Activated CD4-positive, alpha-beta T cell treated with anti-CD3 and anti-CD28 coated beads, Interleukin-2, amount 10 ng/mL, durations not matched to agents 7 days and 5 days (primary cell): ENCODE measurements around the gene KRTAP10-5. TPM values are rescaled to one million over a fixed set of nuclear protein-coding genes. Genes with fewer than 3 reads are reported as not detected.
"Not testable (repeated sequence)": the region's sequence is repeated elsewhere in the genome, so short reads cannot be mapped to it uniquely, and the experiment has no call there.

Experiments used
- CTCF ChIA-PET: fragments of 350-600 bp; sonication (Branson Sonifier 250); formaldehyde crosslinking; loops from one replicate; lab custom pipeline; 2021; ENCODE audit warnings: antibody characterized with exemption; lab: Charles Lee
- POLR2A ChIA-PET: fragments of 350-600 bp; sonication (Branson Sonifier 250); formaldehyde crosslinking; loops from one replicate; lab custom pipeline; 2021; ENCODE audit warnings: antibody characterized with exemption; lab: Charles Lee
- DNase-seq: peaks from one replicate; pipeline ENCODE4 v3.0.0-alpha.2; 2020
- H3K27ac Mint-ChIP-seq: one replicate; pipeline ENCODE4 v1.8.0; 2021; ENCODE audit warnings: mild to moderate bottlenecking, moderate library complexity, mixed read lengths
- H3K27me3 Mint-ChIP-seq: one replicate; pipeline ENCODE4 v1.8.0; 2021; ENCODE audit warnings: mixed read lengths
- H3K36me3 Mint-ChIP-seq: one replicate; pipeline ENCODE4 v1.8.0; 2021; ENCODE audit warnings: low read depth, mixed read lengths
- H3K4me1 Mint-ChIP-seq: one replicate; pipeline ENCODE4 v1.8.0; 2021; ENCODE audit warnings: mixed read lengths
- H3K4me3 Mint-ChIP-seq: one replicate; pipeline ENCODE4 v1.8.0; 2021; ENCODE audit warnings: mild to moderate bottlenecking, moderate library complexity, mixed read lengths
- H3K9me3 Mint-ChIP-seq: one replicate; pipeline ENCODE4 v1.8.0; 2021; ENCODE audit warnings: mixed read lengths
- total RNA-seq, 2 experiments: library from RNA; stranded (reverse); gene quantifications; one replicate each; pipeline ENCODE4 v1.2.3, GENCODE V29; 2021

The KRTAP10-5 gene, protein sequence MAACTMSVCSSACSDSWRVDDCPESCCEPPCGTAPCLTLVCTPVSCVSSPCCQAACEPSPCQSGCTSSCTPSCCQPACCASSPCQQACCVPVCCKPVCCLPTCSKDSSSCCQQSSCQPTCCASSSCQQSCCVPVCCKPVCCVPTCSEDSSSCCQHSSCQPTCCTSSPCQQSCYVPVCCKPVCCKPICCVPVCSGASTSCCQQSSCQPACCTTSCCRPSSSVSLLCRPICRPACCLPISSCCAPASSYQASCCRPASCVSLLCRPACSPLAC
- not detected for total RNA-seq

DNA sequence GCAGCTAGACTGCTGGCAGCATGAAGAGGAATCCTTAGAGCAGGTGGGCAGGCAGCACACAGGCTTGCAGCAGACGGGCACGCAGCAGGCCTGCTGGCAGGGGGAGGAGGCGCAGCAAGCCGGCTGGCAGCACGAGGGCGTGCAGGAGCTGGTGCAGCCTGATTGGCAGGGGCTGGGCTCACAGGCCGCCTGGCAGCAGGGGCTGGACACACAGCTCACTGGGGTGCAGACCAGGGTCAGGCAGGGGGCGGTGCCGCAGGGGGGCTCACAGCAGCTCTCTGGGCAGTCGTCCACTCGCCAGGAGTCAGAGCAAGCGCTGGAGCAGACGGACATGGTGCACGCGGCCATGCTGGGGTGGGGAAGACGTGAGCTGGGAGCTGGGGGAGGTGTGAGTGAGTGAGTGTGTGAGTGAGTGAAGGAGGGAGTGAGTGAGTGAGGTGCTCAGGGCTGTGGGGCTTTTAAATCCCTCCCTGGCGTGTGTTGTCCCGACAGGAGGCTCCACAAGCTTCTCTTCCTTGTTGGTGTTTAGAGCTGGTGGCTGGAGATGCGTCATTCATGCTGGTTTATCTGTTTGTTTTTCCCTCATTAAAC is at the start of gene KRTAP10-5:
KRTAP10-5 (minus strand) TSS at position 374 of the 591 bp plus-strand sequence; CDS start at position 348, 26 bp downstream.
- H3K4me3 Mint-ChIP-seq = peak within 1 kb of the TSS; percentile 4
- CTCF ChIA-PET = not testable (repeated sequence)

DNA sequence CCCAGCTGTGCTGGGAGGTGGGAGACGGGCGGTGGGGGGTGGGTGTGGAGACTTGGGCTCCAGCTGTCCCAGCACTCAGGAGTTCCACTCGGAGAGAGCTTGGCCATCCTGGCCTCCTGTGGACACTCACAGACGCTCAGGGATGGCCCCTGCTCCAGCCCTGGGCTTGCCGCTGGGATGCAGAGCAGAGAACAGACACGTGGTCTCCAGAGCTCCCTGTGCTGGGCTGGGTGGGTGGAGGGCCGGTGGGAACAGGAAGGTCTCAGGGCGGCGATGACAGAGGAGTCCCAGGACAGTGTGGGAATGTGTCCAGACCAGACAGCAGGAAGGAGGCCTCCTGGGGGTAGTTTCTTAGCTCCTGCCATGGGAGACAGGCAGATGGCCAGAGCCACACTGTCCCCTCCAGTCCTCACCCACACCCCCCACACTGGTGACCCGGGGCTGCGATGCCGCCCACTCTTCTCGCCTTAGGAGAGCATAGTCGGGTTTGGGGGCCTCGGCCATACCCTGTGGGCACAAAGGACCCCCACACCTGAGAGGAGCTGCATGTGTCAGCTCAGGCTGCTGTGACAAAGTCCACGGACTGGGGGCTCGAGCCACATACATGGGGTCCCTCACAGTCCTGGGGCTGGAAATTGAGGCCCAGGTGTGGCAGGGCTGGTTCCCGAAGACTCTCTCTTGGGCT is 48.4 kb upstream of the KRTAP10-5 start:
- peaks cover 13% of the 10 kb centered on the region for H3K27me3 Mint-ChIP-seq
- peaks cover 43% of the 10 kb centered on the region for H3K9me3 Mint-ChIP-seq
- peaks cover 19% of the 10 kb centered on the region for H3K36me3 Mint-ChIP-seq
- peaks cover 12% of the 10 kb centered on the region for H3K4me1 Mint-ChIP-seq
- no peak for DNase-seq
- H3K4me3 Mint-ChIP-seq = no peak overlapping the region
- CTCF ChIA-PET = interaction anchor here (1.6 kb wide), 1 partner anchor 26 kb away, joined by 3 read pairs; the partner anchor contains the start of gene KRTAP12-4
- POLR2A ChIA-PET = no interaction called here
- no peak overlapping the region for H3K27ac Mint-ChIP-seq

More for the DNA sequence above, at the start of gene KRTAP10-5:
- POLR2A ChIA-PET, H3K36me3 Mint-ChIP-seq, DNase-seq, H3K27ac Mint-ChIP-seq: not testable (repeated sequence)
- Mint-ChIP-seq H3K9me3 (peaks cover 31% of the 10 kb centered on the region), H3K27me3 (peaks cover 11% of the 10 kb centered on the region), H3K4me1 (peaks cover 14% of the 10 kb centered on the region)

DNA sequence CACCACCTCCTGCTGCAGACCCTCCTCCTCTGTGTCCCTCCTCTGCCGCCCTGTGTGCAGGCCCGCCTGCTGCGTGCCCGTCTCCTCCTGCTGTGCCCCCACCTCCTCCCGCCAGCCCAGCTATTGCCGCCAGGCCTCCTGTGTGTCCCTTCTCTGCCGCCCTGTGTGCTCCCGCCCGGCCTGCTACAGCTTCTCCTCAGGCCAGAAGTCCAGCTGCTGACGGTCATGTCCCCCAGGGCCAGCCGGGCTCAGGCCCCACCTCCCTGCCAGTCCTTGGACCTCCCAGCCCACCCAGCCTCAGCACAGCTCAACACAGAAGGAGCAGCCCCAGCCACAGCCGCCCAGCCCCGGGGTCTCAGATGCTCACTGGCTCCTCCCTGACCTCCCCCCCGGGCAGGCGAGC is 47.4 kb upstream of the KRTAP10-5 start:
- CTCF ChIA-PET = interaction anchor here (1.2 to 1.6 kb wide), 3 partner anchors 19 to 86 kb away, joined by 3 read pairs; partner anchors contain the start of gene KRTAP12-4
- POLR2A ChIA-PET, DNase-seq, H3K27ac Mint-ChIP-seq, H3K4me3 Mint-ChIP-seq: not testable (repeated sequence)
- Mint-ChIP-seq H3K27me3 (peaks cover 13% of the 10 kb centered on the region), H3K4me1 (peaks cover 12% of the 10 kb centered on the region), H3K36me3 (peaks cover 24% of the 10 kb centered on the region), H3K9me3 (peaks cover 48% of the 10 kb centered on the region)

DNA sequence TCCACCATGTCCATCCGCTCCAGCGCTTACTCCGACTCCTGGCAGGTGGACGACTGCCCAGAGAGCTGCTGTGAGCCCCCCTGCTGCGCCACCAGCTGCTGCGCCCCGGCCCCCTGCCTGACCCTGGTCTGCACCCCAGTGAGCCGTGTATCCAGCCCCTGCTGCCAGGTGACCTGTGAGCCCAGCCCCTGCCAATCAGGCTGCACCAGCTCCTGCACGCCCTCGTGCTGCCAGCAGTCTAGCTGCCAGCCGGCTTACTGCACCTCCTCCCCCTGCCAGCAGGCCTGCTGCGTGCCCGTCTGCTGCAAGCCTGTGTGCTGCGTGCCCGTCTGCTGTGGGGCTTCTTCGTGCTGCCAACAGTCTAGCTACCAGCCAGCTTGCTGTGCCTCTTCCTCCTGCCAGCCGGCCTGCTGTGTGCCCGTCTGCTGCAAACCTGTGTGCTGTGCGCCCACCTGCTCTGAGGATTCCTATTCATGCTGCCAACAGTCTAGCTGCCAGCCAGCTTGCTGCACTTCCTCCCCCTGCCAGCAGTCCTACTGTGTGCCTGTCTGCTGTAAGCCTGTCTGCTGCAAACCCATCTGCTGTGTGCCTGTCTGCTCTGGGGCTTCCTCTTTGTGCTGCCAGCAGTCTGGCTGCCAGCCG is 46.9 kb upstream of the KRTAP10-5 start:
- peaks cover 13% of the 10 kb centered on the region for H3K27me3 Mint-ChIP-seq
- H3K4me1 Mint-ChIP-seq = peaks cover 12% of the 10 kb centered on the region
- H3K27ac Mint-ChIP-seq, DNase-seq, POLR2A ChIA-PET, H3K4me3 Mint-ChIP-seq: not testable (repeated sequence)
- H3K36me3 Mint-ChIP-seq = peaks cover 24% of the 10 kb centered on the region
- CTCF ChIA-PET = interaction anchor here (1.2 to 1.5 kb wide), 2 partner anchors 18 to 86 kb away, joined by 3 read pairs; no protein-coding TSS in a partner anchor
- peaks cover 53% of the 10 kb centered on the region for H3K9me3 Mint-ChIP-seq

DNA sequence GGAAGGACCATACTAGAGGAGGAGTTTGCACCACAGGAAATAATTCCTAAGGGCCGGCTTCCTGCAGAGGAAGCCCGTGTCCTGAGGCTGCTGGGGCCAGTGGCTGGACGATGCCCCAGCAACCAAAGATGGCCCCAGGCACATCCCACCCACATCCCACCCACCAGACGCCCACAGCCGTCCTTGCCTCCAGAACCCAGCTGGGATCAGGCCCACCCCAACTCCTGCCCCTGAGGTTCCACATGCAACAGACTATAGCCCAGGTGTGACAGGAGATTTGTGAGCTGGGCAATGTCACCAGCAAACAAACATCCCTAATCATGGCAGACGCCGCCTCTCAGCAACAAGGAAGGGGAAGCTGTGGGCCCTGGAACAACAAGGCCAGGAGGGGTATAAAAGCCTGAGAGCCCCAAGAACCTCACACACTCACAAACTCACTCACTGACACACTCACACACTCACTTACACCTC is 46.3 kb upstream of the KRTAP10-5 start, which contains the start of gene KRTAP10-9:
KRTAP10-9 (plus strand) TSS at position 421 of the 471 bp plus-strand sequence. CDS start 79 bp downstream, outside the sequence.
- peaks cover 25% of the 10 kb centered on the region for H3K36me3 Mint-ChIP-seq
- DNase-seq = no peak
- H3K4me1 Mint-ChIP-seq = peaks cover 12% of the 10 kb centered on the region
- H3K9me3 Mint-ChIP-seq = peaks cover 51% of the 10 kb centered on the region
- H3K27ac Mint-ChIP-seq = no peak within 1 kb of the TSS
- H3K27me3 Mint-ChIP-seq = peaks cover 12% of the 10 kb centered on the region
- ChIA-PET POLR2A (no interaction called here), CTCF (interaction anchor here (1.2 to 1.5 kb wide), 2 partner anchors 18 to 87 kb away, joined by 3 read pairs; no protein-coding TSS in a partner anchor)
- H3K4me3 Mint-ChIP-seq = no peak within 1 kb of the TSS

DNA sequence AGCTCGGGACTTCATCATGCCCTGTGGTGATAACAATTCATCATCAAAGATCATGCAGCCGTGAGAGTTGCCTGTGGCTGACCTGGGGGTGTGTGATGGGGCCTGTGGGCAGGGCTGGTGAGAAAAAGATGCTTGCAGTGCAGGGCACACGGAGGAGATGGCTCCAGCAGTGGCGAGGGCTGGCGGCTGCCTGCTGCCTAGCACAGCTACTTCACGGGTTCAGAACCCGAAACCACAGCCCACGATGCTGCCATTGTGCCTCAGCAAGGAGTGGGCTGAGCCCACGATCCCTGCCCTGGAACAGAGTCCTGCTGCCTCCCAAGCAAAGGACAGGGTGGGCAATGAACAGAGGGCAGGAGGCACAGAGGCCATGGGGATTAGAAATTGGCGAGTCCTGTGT is 45.9 kb upstream of the KRTAP10-5 start:
- ChIA-PET CTCF (interaction anchor here (1.0 to 1.5 kb wide), 3 partner anchors 17 to 31 kb away, joined by 3 read pairs; partner anchors contain the start of gene KRTAP12-3), POLR2A (no interaction called here)
- H3K4me1 Mint-ChIP-seq = peaks cover 12% of the 10 kb centered on the region
- peaks cover 49% of the 10 kb centered on the region for H3K9me3 Mint-ChIP-seq
- H3K36me3 Mint-ChIP-seq = peaks cover 26% of the 10 kb centered on the region
- no peak for DNase-seq
- H3K4me3 Mint-ChIP-seq = no peak overlapping the region
- no peak overlapping the region for H3K27ac Mint-ChIP-seq
- H3K27me3 Mint-ChIP-seq = peaks cover 11% of the 10 kb centered on the region

DNA sequence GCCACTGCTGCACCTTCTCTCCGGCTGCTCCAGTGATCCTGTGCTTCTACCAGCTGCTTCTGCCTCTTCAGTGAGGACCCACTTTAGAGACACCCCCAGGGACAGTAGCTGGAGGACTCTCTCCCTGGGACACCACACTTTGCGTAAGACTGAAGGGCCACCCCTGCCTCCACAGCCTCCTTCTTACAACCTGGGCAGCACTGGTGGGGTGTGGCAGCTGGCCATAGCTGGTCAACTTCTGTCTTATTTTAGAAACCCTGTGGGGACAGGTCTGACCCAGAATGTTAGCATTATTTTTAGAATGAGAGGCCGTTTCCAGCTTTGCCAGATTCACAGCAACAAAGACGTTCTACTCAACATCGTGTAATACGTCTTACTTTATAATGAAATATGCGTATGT is 45.4 kb upstream of the KRTAP10-5 start:
- H3K27me3 Mint-ChIP-seq = peaks cover 11% of the 10 kb centered on the region
- ChIA-PET POLR2A (no interaction called here), CTCF (interaction anchor here (1.0 to 1.3 kb wide), 2 partner anchors 28 to 32 kb away, joined by 3 read pairs; partner anchors contain the start of gene KRTAP12-3)
- peaks cover 47% of the 10 kb centered on the region for H3K9me3 Mint-ChIP-seq
- peaks cover 24% of the 10 kb centered on the region for H3K36me3 Mint-ChIP-seq
- no peak overlapping the region for H3K4me3 Mint-ChIP-seq
- no peak overlapping the region for H3K27ac Mint-ChIP-seq
- DNase-seq = no peak
- H3K4me1 Mint-ChIP-seq = peaks cover 12% of the 10 kb centered on the region

DNA sequence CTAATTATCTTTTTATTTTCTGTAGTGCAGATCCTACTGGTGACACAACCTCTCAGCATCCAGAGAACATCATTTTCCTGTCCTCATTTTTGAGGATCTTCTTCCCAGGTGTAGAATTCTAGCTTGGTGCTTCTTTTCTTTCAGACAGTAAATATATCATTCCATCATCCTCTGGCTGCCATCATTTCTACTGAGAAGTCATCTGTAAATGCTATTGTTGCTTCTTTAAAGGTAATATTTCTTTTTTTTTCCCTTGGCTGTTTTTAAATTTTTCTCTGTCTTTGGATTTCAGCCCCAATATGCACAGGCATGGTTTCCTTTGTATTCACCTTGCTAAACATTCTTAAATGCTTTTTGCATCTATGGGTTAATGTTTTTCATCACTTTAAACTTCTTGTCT is 43.2 kb upstream of the KRTAP10-5 start:
- POLR2A ChIA-PET = no interaction called here
- CTCF ChIA-PET = no interaction called here
- H3K9me3 Mint-ChIP-seq = peaks cover 55% of the 10 kb centered on the region
- H3K4me3 Mint-ChIP-seq = no peak overlapping the region
- peaks cover 16% of the 10 kb centered on the region for H3K4me1 Mint-ChIP-seq
- H3K36me3 Mint-ChIP-seq = peaks cover 35% of the 10 kb centered on the region
- no peak overlapping the region for H3K27ac Mint-ChIP-seq
- peaks cover 11% of the 10 kb centered on the region for H3K27me3 Mint-ChIP-seq
- DNase-seq = no peak

DNA sequence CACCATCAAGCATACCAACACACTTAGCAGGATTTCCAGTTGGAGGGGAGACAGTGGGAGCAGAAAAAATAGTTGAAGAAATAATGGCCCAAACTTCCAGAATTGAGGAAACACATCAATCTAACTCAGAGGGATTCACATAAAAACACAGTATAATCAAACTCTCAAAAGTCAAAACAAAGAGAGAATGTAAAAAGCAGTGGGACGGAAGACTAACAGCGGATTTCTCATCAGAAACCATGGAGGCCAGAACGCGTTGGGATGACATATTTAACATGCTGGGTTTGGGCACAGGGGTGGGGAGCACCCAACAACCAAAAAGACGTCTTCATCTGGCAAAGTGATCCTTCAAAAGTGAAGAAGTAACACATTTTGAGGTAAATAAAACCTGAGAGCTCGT is 39.5 kb upstream of the KRTAP10-5 start:
- Mint-ChIP-seq H3K27ac (no peak overlapping the region), H3K27me3 (peaks cover 11% of the 10 kb centered on the region), H3K36me3 (peaks cover 41% of the 10 kb centered on the region), H3K9me3 (peaks cover 61% of the 10 kb centered on the region), H3K4me1 (peaks cover 30% of the 10 kb centered on the region), H3K4me3 (no peak overlapping the region)
- ChIA-PET POLR2A (no interaction called here), CTCF (interaction anchor here (1.2 kb wide), 1 partner anchor 56 kb away, joined by 3 read pairs; no protein-coding TSS in a partner anchor)
- DNase-seq = no peak

DNA sequence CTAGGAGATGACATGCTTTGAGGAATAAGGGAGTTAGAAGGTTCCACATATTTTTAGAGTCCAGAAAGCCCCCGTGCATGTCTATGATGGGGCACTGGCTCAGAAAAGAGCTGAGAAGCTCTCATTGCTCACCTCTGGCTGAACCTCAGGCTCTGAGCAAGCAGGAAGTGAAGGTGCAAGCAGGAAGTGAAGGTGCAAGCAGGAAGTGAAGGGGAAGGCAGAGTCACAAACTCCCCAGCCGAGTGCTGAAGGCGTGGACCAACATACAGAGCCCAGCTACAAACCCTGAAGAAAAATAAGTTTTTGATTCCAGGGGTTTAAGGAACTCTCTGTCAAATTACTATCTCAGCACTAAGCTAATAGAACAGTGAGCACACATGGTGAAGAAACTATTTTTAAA is 38.5 kb upstream of the KRTAP10-5 start:
- peaks cover 30% of the 10 kb centered on the region for H3K4me1 Mint-ChIP-seq

DNA sequence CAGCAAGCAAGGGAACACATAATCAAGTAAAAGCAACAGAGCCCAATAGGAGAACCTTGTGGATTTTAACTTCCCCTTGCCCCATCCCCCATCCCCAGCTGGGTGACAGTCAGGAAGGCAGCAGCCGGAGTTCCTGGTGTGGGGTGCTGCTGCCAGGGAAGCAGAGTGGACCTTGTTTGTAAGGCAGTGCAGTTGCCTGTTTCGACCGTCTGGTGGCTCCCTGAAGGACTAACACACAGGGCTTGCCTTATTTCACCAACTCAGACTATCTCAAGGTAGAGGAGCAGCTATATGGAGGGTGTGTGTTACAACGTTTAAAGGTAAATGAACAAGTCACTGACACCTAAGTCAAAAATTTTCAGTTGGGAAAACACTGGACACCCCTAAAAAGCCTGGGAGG is 38.1 kb upstream of the KRTAP10-5 start:
- Mint-ChIP-seq H3K27ac (peak overlapping the region; percentile 93), H3K27me3 (peaks cover 2% of the 10 kb centered on the region), H3K9me3 (peaks cover 47% of the 10 kb centered on the region), H3K4me1 (peaks cover 30% of the 10 kb centered on the region), H3K36me3 (peaks cover 32% of the 10 kb centered on the region), H3K4me3 (peak overlapping the region; percentile 37)
- ChIA-PET POLR2A (no interaction called here), CTCF (interaction anchor here (1.1 to 1.2 kb wide), 2 partner anchors 37 to 58 kb away, joined by 3 to 4 read pairs; no protein-coding TSS in a partner anchor)
- DNase-seq = no peak

More for the DNA sequence above, 38.5 kb upstream of the KRTAP10-5 start:
- Mint-ChIP-seq H3K36me3 (peaks cover 35% of the 10 kb centered on the region), H3K27ac (peak overlapping the region; percentile 93), H3K27me3 (peaks cover 6% of the 10 kb centered on the region), H3K9me3 (peaks cover 51% of the 10 kb centered on the region), H3K4me3 (peak overlapping the region; percentile 37)
- DNase-seq = peak; percentile 72
- CTCF ChIA-PET = interaction anchor here (0.5 to 1.2 kb wide), 3 partner anchors 24 to 57 kb away, joined by 3 to 4 read pairs (median 3); no protein-coding TSS in a partner anchor
- POLR2A ChIA-PET = no interaction called here

DNA sequence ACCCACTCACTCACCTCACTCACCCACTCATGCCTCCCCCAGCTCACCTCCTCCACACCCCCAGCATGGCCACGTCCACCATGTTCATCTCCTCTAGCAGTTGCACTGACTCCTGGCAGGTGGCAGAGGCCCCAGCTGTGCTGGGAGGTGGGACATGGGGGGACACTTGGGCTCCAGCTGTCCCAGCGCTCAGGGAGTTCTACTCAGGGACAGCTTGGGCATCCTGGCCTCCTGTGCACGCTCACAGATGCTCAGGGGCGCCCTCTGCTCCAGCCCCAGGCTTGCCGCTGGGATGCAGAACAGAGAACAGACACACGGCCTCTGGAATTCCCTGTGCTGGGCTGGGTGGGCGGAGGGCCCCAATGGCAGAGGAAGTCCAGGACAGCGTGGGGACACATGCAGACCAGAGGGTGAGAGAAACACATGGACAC is 36.7 kb upstream of the KRTAP10-5 start:
- ChIA-PET POLR2A (no interaction called here), CTCF (no interaction called here)
- DNase-seq = no peak
- Mint-ChIP-seq H3K27ac (no peak overlapping the region), H3K9me3 (peaks cover 33% of the 10 kb centered on the region), H3K27me3 (no peaks in the 10 kb centered on the region), H3K4me3 (no peak overlapping the region), H3K4me1 (peaks cover 30% of the 10 kb centered on the region), H3K36me3 (peaks cover 30% of the 10 kb centered on the region)
